ENCODE measurements around the gene CERS1.

CERS1 gene

DNA sequence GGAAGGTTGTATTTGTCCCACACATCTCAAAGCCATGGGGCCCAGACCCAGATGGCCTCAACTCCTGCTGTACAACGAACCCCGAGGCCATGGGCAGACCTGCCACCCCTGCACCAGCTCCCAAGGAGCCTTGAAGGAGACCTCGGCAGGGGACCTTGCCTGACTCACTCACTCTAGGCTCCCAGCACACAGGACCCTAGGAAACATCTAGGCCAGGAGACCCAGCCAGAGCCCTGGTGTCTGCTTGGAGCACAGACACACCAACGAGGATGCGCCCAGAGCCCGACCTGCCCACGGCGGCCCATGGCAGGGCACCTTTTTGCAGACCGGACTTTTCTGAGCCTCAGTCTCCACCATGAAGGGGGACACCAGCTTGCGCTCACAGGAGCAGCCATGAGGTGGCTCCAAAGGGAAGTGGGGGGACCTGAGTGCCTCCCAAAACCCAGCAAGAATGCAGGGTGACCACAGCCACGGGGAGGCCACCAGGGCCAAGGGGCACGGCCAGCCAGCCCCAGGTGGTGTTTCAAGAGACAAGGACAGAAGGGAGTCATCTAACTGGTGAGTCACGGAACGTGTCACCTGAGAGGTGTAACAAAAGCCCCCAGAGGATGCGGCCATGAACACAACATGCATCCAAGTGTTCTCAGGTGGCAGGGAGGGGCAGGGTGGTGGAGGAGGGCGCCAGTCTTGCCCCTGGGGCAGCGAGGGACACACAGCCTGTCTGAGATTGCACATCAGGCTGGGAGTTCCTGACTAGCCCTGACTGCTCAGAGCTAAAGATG is 4.9 kb upstream of the CERS1 start:
- no peaks in the 10 kb centered on the region for H3K9me3 ChIP-seq (ENCODE audit: low read length)
- TF ChIP-seq, protein P1, sequence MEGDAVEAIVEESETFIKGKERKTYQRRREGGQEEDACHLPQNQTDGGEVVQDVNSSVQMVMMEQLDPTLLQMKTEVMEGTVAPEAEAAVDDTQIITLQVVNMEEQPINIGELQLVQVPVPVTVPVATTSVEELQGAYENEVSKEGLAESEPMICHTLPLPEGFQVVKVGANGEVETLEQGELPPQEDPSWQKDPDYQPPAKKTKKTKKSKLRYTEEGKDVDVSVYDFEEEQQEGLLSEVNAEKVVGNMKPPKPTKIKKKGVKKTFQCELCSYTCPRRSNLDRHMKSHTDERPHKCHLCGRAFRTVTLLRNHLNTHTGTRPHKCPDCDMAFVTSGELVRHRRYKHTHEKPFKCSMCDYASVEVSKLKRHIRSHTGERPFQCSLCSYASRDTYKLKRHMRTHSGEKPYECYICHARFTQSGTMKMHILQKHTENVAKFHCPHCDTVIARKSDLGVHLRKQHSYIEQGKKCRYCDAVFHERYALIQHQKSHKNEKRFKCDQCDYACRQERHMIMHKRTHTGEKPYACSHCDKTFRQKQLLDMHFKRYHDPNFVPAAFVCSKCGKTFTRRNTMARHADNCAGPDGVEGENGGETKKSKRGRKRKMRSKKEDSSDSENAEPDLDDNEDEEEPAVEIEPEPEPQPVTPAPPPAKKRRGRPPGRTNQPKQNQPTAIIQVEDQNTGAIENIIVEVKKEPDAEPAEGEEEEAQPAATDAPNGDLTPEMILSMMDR (IDR thresholded peaks at IDR 0.05; ENCODE audit: low read length) = no peak
- no peak for TF ChIP-seq EZH2 (IDR thresholded peaks at IDR 0.05; ENCODE audit: borderline replicate concordance, low read length)
- H3K4me2 ChIP-seq (ENCODE audit: low read length) = no peak overlapping the region
- peaks cover 36% of the 10 kb centered on the region for H3K36me3 ChIP-seq (ENCODE audit: insufficient read depth, low read length)
- no peak overlapping the region for H2AFZ ChIP-seq (ENCODE audit: low read length)
- no peaks in the 10 kb centered on the region for H3K27me3 ChIP-seq (ENCODE audit: insufficient read depth, low read length)
- H3K4me1 ChIP-seq (ENCODE audit: insufficient read depth, low read length, severe bottlenecking) = no peaks in the 10 kb centered on the region
- H3K4me3 ChIP-seq (ENCODE audit: low read depth, low read length, poor library complexity, severe bottlenecking) = no peak overlapping the region
- no peaks in the 10 kb centered on the region for H3F3A ChIP-seq (ENCODE audit: insufficient read depth, low read length)
- H3K79me2 ChIP-seq (ENCODE audit: insufficient read depth, low read length) = no peaks in the 10 kb centered on the region
- no peak overlapping the region for H3K27ac ChIP-seq (ENCODE audit: low read depth, low read length, poor library complexity, severe bottlenecking)
- no peaks in the 10 kb centered on the region for H4K20me1 ChIP-seq (ENCODE audit: insufficient read depth, low read length)
- no peaks in the 10 kb centered on the region for H3K9me2 ChIP-seq (ENCODE audit: low read depth, low read length)
- no peak overlapping the region for H3K9ac ChIP-seq (ENCODE audit: low read length)

DNA sequence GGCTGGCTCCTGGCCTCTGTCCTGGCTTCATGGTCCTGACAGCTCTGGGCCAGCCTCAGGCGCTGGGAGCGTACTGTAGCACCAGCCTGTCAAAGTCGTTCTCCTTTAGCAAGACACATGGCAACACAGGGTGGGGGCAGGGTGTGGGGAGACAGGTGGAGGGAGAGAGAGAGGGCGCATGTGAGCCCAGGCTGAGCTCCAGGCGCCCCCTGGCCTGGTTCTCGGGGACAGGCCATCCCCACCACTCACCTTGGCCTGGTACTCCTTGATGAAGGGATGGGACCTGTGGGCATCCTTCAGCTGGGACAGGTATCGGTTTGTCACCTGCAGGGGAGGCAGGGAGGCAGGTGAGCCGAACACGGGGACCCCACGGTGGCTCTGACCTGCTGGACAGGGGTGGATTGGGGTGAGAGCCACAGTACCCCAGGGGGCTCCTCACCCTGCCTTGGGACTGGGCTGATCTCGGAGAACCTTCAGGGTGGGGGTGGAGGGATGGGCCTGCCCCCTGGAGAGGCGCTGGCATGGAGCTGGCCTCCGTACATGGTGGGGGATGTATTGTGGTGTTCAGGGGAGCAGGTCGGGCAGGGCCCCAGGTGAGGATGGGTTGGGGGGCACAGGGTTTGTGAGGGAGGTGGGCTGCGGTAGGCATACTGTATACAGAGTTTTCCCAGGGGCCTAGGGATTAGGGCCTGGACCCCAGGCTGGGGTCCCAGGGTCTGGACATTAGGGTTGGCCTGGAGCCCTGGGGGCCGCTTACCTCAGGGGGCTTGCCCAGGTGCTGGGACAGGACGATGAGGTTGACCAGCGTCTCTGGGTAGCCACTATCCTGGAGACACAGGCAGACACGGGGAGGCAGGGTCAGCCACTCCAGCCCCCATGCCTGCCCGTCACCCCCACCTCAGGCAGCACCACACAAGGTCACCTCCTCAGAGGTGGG is 3.9 kb upstream of the CERS1 start:
- Histone ChIP-seq H3K4me1 (ENCODE audit: insufficient read depth, low read length, severe bottlenecking) (no peaks in the 10 kb centered on the region), H3K9me2 (ENCODE audit: low read depth, low read length) (no peaks in the 10 kb centered on the region), H3F3A (ENCODE audit: insufficient read depth, low read length) (no peaks in the 10 kb centered on the region), H3K36me3 (ENCODE audit: insufficient read depth, low read length) (peaks cover 29% of the 10 kb centered on the region), H2AFZ (ENCODE audit: low read length) (no peak overlapping the region), H3K4me3 (ENCODE audit: low read depth, low read length, poor library complexity, severe bottlenecking) (no peak overlapping the region), H4K20me1 (ENCODE audit: insufficient read depth, low read length) (no peaks in the 10 kb centered on the region), H3K27me3 (ENCODE audit: insufficient read depth, low read length) (no peaks in the 10 kb centered on the region), H3K4me2 (ENCODE audit: low read length) (no peak overlapping the region), H3K9ac (ENCODE audit: low read length) (no peak overlapping the region), H3K79me2 (ENCODE audit: insufficient read depth, low read length) (no peaks in the 10 kb centered on the region), H3K9me3 (ENCODE audit: low read length) (no peaks in the 10 kb centered on the region), H3K27ac (ENCODE audit: low read depth, low read length, poor library complexity, severe bottlenecking) (no peak overlapping the region)
- no peak for TF ChIP-seq EZH2 (IDR thresholded peaks at IDR 0.05; ENCODE audit: borderline replicate concordance, low read length)
- TF ChIP-seq, protein P1 (IDR thresholded peaks at IDR 0.05; ENCODE audit: low read length) = no peak

DNA sequence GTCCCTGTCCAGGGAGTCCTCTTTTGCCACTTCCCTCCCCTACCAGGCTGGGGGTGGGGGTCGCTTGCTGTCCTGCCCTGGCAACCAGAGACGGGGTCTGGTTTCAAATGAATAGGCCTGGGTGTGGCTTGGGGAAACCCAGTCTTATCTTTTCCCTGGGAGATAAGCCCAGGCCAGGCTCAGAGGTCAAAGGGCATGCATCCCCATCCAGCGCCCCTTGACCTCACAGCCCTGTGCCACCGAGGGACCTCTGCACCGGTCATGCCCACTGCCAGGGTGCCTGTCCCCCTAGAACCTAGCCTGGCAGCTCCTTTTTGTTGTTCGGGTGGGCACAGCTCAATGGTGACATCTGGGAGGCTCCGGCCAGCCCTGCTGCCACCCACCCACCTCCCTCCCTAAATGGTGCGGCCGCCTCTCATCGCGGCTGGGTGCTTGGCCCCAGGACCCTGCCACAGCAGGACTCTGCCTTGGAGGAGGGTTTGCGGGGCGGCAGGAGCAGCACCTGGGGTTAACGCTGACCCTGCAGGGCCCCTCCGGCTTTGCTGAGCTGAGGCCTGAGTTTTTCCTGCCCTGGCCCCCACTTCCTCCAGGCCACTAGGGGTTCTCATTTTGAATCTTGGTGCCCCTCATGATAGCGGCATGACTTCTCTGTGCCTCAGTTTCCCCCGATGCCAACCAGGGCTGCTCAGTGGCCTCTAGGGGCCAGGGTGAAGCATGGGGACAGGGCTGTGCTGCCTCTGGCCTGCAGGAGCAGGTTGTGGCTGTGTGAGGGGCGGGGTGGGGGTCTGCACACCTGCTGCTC is 2.9 kb upstream of the CERS1 start:
- H3K27ac ChIP-seq (ENCODE audit: low read depth, low read length, poor library complexity, severe bottlenecking) = no peak overlapping the region
- H2AFZ ChIP-seq (ENCODE audit: low read length) = no peak overlapping the region
- H3F3A ChIP-seq (ENCODE audit: insufficient read depth, low read length) = no peaks in the 10 kb centered on the region
- TF ChIP-seq, protein P1 (IDR thresholded peaks at IDR 0.05; ENCODE audit: low read length) = no peak
- no peak for TF ChIP-seq EZH2 (IDR thresholded peaks at IDR 0.05; ENCODE audit: borderline replicate concordance, low read length)
- no peak overlapping the region for H3K9ac ChIP-seq (ENCODE audit: low read length)
- H3K4me3 ChIP-seq (ENCODE audit: low read depth, low read length, poor library complexity, severe bottlenecking) = no peak overlapping the region
- no peaks in the 10 kb centered on the region for H3K79me2 ChIP-seq (ENCODE audit: insufficient read depth, low read length)
- H3K4me2 ChIP-seq (ENCODE audit: low read length) = no peak overlapping the region
- H3K9me3 ChIP-seq (ENCODE audit: low read length) = no peaks in the 10 kb centered on the region
- peaks cover 24% of the 10 kb centered on the region for H3K36me3 ChIP-seq (ENCODE audit: insufficient read depth, low read length)
- H3K27me3 ChIP-seq (ENCODE audit: insufficient read depth, low read length) = no peaks in the 10 kb centered on the region
- H3K9me2 ChIP-seq (ENCODE audit: low read depth, low read length) = no peaks in the 10 kb centered on the region
- H3K4me1 ChIP-seq (ENCODE audit: insufficient read depth, low read length, severe bottlenecking) = no peaks in the 10 kb centered on the region
- H4K20me1 ChIP-seq (ENCODE audit: insufficient read depth, low read length) = no peaks in the 10 kb centered on the region

Measured in OCI-LY1 (cell line).